GM23338 (cell line): Measurements from ENCODE around the gene TMEM140. TPM values are rescaled to one million over a fixed set of nuclear protein-coding genes. Genes with fewer than 3 reads are reported as not detected.

Experiments
- ATAC-seq: fragments of 200-7000 bp; cut with Tn5 transposase; 3 replicates; pipeline ENCODE4 v1.9.1; 2020
- DNase-seq: peaks from one replicate; pipeline ENCODE4 v3.0.0-alpha.2; 2015; ENCODE audit warnings: low spot score
- H2AFZ ChIP-seq: fragments of 200-600 bp; sonication (generic); 2 replicates; pipeline ENCODE4 v1.8.0; 2016; ENCODE audit warnings: antibody characterized with exemption, mild to moderate bottlenecking, moderate library complexity
- H3F3A ChIP-seq: fragments of 200-600 bp; sonication (generic); replicated peaks from 2 replicates; pipeline ENCODE4 v1.8.0; 2017; ENCODE audit warnings: antibody characterized with exemption, mixed run types, low read depth
- H3K27ac ChIP-seq: fragments of 200-600 bp; sonication (generic); 2 replicates; pipeline ENCODE4 v1.6.1; 2016; ENCODE audit warnings: low read depth
- H3K27me3 ChIP-seq: fragments of 200-600 bp; sonication (generic); 2 replicates; pipeline ENCODE4 v1.8.0; 2016; ENCODE audit warnings: mild to moderate bottlenecking, mixed run types, moderate library complexity; ENCODE audit not compliant: insufficient read depth
- H3K36me3 ChIP-seq: fragments of 200-600 bp; sonication (generic); 2 replicates; pipeline ENCODE4 v1.8.0; 2016; ENCODE audit warnings: mild to moderate bottlenecking; ENCODE audit not compliant: insufficient read depth
- H3K4me1 ChIP-seq: fragments of 200-600 bp; sonication (generic); 2 replicates; pipeline ENCODE4 v1.8.0; 2016; ENCODE audit warnings: mild to moderate bottlenecking, moderate library complexity; ENCODE audit not compliant: insufficient read depth
- H3K4me2 ChIP-seq: fragments of 200-600 bp; sonication (generic); 2 replicates; pipeline ENCODE4 v1.7.1; 2017; ENCODE audit warnings: mixed run types
- H3K4me3 ChIP-seq: fragments of 200-600 bp; sonication (generic); 2 replicates; pipeline ENCODE4 v1.6.1; 2016; ENCODE audit warnings: mixed run types
- H3K79me2 ChIP-seq: fragments of 200-600 bp; sonication (generic); replicated peaks from 2 replicates; pipeline ENCODE4 v1.8.0; 2017; ENCODE audit warnings: mild to moderate bottlenecking; ENCODE audit not compliant: insufficient read depth
- H3K9me2 ChIP-seq: fragments of 200-600 bp; sonication (generic); 2 replicates; pipeline ENCODE4 v1.8.0; 2017; ENCODE audit not compliant: insufficient read depth
- H4K20me1 ChIP-seq: fragments of 200-600 bp; sonication (generic); replicated peaks from 2 replicates; pipeline ENCODE4 v1.8.0; 2017; ENCODE audit warnings: mild to moderate bottlenecking; ENCODE audit not compliant: insufficient read depth
- H3K27ac Mint-ChIP-seq: 2 replicates; pipeline ENCODE4 v1.8.0; 2020; ENCODE audit warnings: inconsistent platforms, mild to moderate bottlenecking, moderate library complexity, mixed read lengths
- H3K27me3 Mint-ChIP-seq: 3 replicates; pipeline ENCODE4 v1.8.0; 2022; ENCODE audit warnings: low read depth, mild to moderate bottlenecking, moderate library complexity, mixed read lengths, inconsistent platforms; ENCODE audit not compliant: insufficient read depth, poor library complexity
- H3K36me3 Mint-ChIP-seq: 3 replicates; pipeline ENCODE4 v1.8.0; 2021; ENCODE audit warnings: low read depth, mild to moderate bottlenecking, inconsistent platforms, moderate library complexity, mixed read lengths
- H3K4me1 Mint-ChIP-seq: 3 replicates; pipeline ENCODE4 v1.8.0; 2020; ENCODE audit warnings: mild to moderate bottlenecking, inconsistent platforms, mixed read lengths
- H3K4me3 Mint-ChIP-seq: 3 replicates; pipeline ENCODE4 v1.8.0; 2021; ENCODE audit warnings: moderate library complexity, mild to moderate bottlenecking, inconsistent platforms, mixed read lengths
- H3K9me3 Mint-ChIP-seq: 3 replicates; pipeline ENCODE4 v1.8.0; 2020; ENCODE audit warnings: moderate library complexity, mild to moderate bottlenecking, inconsistent platforms, mixed read lengths
- CREB1 ChIP-seq: fragments of 250-450 bp; sonication (Bioruptor Pico); IDR thresholded peaks from 2 replicates; pipeline ENCODE4 v1.5.0; 2020; ENCODE audit warnings: low read depth, mild to moderate bottlenecking, moderate library complexity
- CTCF ChIP-seq, 2 experiments: fragments of 200-600 bp in 1 of 2; sonication (generic) in 1 of 2; conservative IDR thresholded peaks; 2 replicates each; pipeline versions ENCODE4 v1.5.1 to v1.6.1; 2016 to 2017; ENCODE audit warnings: antibody characterized with exemption in 2 of 2, low read depth in 2 of 2, mild to moderate bottlenecking in 2 of 2, moderate library complexity in 1 of 2
- EZH2 ChIP-seq: fragments of 200-600 bp; sonication (generic); IDR thresholded peaks from one replicate; pipeline ENCODE4 v1.8.0; 2017; ENCODE audit warnings: antibody characterized with exemption, mild to moderate bottlenecking, low read depth; ENCODE audit not compliant: unreplicated experiment
- EZH2phosphoT487 ChIP-seq: fragments of 200-600 bp; sonication (generic); IDR thresholded peaks from one replicate; pipeline ENCODE4 v1.8.1; 2018; ENCODE audit warnings: antibody characterized with exemption; ENCODE audit not compliant: unreplicated experiment
- JUNB ChIP-seq: IDR thresholded peaks from one replicate; pipeline ENCODE4 v1.6.1; 2016; ENCODE audit warnings: antibody characterized with exemption; ENCODE audit not compliant: unreplicated experiment
- NANOG ChIP-seq: IDR thresholded peaks from 2 replicates; pipeline ENCODE4 v1.6.1; 2016; ENCODE audit warnings: antibody characterized with exemption, borderline replicate concordance
- POLR2AphosphoS5 ChIP-seq: IDR thresholded peaks from 2 replicates; pipeline ENCODE4 v1.6.1; 2016; ENCODE audit warnings: antibody characterized with exemption, low read depth
- REST ChIP-seq: IDR thresholded peaks from one replicate; pipeline ENCODE4 v1.6.1; 2018; ENCODE audit warnings: antibody characterized with exemption; ENCODE audit not compliant: unreplicated experiment
- STAT1 ChIP-seq: IDR thresholded peaks from one replicate; pipeline ENCODE4 v1.6.1; 2016; ENCODE audit warnings: antibody characterized with exemption; ENCODE audit not compliant: unreplicated experiment
- ZNF114 ChIP-seq: fragments of 250-450 bp; sonication (Bioruptor Pico); IDR thresholded peaks from 2 replicates; pipeline ENCODE4 v1.5.0; 2020; ENCODE audit warnings: mild to moderate bottlenecking, moderate library complexity
- ZNF331 ChIP-seq: fragments of 250-450 bp; sonication (Bioruptor Pico); IDR thresholded peaks from 2 replicates; pipeline ENCODE4 v1.5.0; 2020; ENCODE audit warnings: low read depth, mild to moderate bottlenecking, moderate library complexity
- ZNF462 ChIP-seq: fragments of 250-450 bp; sonication (Bioruptor Pico); IDR thresholded peaks from 2 replicates; pipeline ENCODE4 v1.5.0; 2020; ENCODE audit warnings: mild to moderate bottlenecking, moderate library complexity
- polyA plus RNA-seq: library from polyadenylated mRNA; unstranded; fragments of >200 nt; fragmentation: Nextera tagmentation; extraction: Ambion mirVana; gene quantifications from 2 replicates; pipeline ENCODE4 v1.2.1, GENCODE V29; 2016
- total RNA-seq: library from RNA; depleted of rRNA; stranded (reverse); fragments of >200 nt; shearing (Covaris generic); gene quantifications from 2 replicates; pipeline ENCODE4 v1.2.3, GENCODE V29; 2014
- TF ChIP-seq, protein P1 (sequence below): IDR thresholded peaks from 2 replicates; pipeline ENCODE4 v1.6.1; 2016; ENCODE audit warnings: antibody characterized with exemption

TMEM140 gene
- total and polyA plus RNA-seq, 2 experiments from 2014 or later: 2.7 TPM; not detected in 1

DNA sequence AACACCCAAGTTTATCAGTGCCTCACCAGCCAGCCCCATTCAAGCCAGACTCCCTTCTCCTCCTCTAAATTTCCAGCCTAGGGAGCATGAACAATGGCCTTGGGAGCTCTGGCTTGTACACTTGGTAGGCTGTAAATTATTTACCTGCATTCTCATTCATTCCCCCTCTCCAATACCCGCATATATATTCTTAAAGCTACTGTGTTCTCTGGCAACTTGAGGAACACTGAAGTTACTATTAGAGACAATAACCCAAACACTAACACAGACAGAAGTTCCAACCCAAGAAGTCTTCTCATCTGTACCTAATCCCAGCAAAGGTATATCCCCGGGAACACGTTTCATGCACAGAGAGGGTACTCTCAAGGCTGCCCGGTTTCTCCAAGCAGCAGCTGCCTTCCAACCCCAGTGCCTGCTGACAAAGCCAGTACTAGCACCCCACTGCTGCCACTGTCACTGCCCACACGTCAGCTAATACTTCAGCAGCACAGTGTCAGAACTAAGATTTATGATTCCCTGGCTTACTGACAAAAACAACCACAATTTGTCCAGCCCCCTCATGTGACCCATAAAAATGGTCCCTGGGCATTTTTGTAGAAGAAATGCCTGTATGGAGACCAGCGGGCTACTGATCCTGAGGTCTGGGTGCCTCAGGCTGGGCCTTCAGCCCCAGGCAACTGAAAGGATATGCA, 60.4 kb downstream of the TMEM140 start:
- peaks cover 6% of the 10 kb centered on the region for H3K4me1 ChIP-seq
- H3K9me2 ChIP-seq: no peaks in the 10 kb centered on the region
- H3K27ac ChIP-seq: no peak overlapping the region
- H3K4me3 ChIP-seq: no peak overlapping the region
- ATAC-seq (no peak), DNase-seq (no peak)
- Mint-ChIP-seq H3K27ac (no peak overlapping the region), H3K4me3 (no peak overlapping the region), H3K4me1 (peaks cover 4% of the 10 kb centered on the region; the same call in 2 of the 3 replicates), H3K36me3 (peaks cover 5% of the 10 kb centered on the region; the same call in 1 of the 3 replicates), H3K27me3 (peaks cover 16% of the 10 kb centered on the region), H3K9me3 (no peaks in the 10 kb centered on the region)
- TF ChIP-seq ZNF114 (CRISPR knock-in tag) (no peak), ZNF462 (CRISPR knock-in tag) (no peak), EZH2 (no peak), REST (no peak), EZH2phosphoT487 (no peak), JUNB (no peak), CTCF (conservative IDR thresholded peaks at IDR 0.05; ENCODE audit: low read depth in 2 of 2) (no peak), NANOG (no peak), CREB1 (CRISPR knock-in tag) (no peak), POLR2AphosphoS5 (no peak), ZNF331 (no peak), STAT1 (no peak)
- TF ChIP-seq, protein P1, sequence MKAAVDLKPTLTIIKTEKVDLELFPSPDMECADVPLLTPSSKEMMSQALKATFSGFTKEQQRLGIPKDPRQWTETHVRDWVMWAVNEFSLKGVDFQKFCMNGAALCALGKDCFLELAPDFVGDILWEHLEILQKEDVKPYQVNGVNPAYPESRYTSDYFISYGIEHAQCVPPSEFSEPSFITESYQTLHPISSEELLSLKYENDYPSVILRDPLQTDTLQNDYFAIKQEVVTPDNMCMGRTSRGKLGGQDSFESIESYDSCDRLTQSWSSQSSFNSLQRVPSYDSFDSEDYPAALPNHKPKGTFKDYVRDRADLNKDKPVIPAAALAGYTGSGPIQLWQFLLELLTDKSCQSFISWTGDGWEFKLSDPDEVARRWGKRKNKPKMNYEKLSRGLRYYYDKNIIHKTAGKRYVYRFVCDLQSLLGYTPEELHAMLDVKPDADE: no peak
- no peaks in the 10 kb centered on the region for H3K79me2 ChIP-seq
- H3K36me3 ChIP-seq: no peaks in the 10 kb centered on the region
- H2AFZ ChIP-seq: no peak overlapping the region
- no peaks in the 10 kb centered on the region for H3F3A ChIP-seq
- H4K20me1 ChIP-seq: no peaks in the 10 kb centered on the region
- H3K4me2 ChIP-seq: no peak overlapping the region
- H3K27me3 ChIP-seq: peaks cover 11% of the 10 kb centered on the region
